Measurements from ENCODE around the gene MDFI.
A peak's percentile ranks its signal among the peaks of the same experiment; 100 is the strongest.

The MDFI gene

GRCh38 chr6:41702089-41702745, 63.9 kb downstream of the MDFI start:
- Histone ChIP-seq H3K27me3 (ENCODE audit: insufficient read depth, insufficient read length) (no peaks in the 10 kb centered on the region), H3K9me3 (ENCODE audit: insufficient read depth, low read length) (no peaks in the 10 kb centered on the region), H3K4me3 (ENCODE audit: insufficient read length, low read depth) (no peak overlapping the region), H3K36me3 (ENCODE audit: insufficient read depth, insufficient read length, low read length) (no peaks in the 10 kb centered on the region), H3K9ac (ENCODE audit: insufficient read length, low read depth) (peak overlapping the region; percentile 1), H3K4me1 (ENCODE audit: insufficient read depth, insufficient read length) (peaks cover 38% of the 10 kb centered on the region)
- DNase-seq (ENCODE audit: low read depth, low spot score), result no peak
- TF ChIP-seq ZNF274 (IDR thresholded peaks at IDR 0.05; ENCODE audit: low read depth, low read length), result no peak
- TF ChIP-seq SUZ12 (IDR thresholded peaks at IDR 0.05; ENCODE audit: extremely low read depth, insufficient read depth, insufficient read length), result no peak
- no peak for TF ChIP-seq YY1 (IDR thresholded peaks at IDR 0.05; ENCODE audit: insufficient read depth, insufficient read length)

DNA sequence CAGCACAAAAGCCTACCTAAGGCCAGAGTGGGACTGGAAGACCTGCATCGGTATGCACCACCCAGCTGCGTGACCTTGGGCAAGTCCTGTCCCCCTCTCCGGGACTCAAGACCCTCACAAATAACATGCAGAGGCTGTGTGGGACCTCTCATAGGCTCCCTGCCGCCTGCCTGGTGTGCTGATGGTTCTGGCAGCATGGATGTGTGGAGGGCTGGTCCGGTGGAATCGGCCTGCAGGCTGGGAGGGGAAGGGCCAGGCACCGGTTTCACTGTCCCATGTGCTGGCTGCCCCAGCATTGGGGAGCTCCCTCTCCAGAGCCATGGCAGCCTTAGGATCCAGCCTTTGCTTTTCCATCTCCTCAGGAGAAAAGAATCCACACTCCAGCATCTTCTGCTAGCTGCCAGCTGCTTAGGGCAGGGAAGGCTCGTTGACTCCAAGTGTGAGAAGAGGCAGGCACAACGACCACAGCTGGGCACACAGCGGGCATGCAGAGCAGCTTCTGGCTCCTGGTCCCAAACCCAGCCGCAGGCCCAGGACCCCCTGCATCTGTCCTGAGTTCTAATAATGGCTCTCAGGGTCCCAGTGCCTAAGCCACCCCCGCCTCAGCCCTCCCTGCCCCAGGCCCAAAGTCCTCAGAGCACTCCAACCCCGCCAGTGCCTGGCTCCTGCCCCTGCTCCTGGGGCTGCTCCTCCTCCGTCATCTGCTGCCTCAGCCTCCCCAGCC, 64.7 kb downstream of the MDFI start:
- no peak for TF ChIP-seq SUZ12 (IDR thresholded peaks at IDR 0.05; ENCODE audit: extremely low read depth, insufficient read depth, insufficient read length)
- no peak for DNase-seq (ENCODE audit: low read depth, low spot score)
- no peaks in the 10 kb centered on the region for H3K27me3 ChIP-seq (ENCODE audit: insufficient read depth, insufficient read length)
- peak overlapping the region; percentile 21 for H3K9ac ChIP-seq (ENCODE audit: insufficient read length, low read depth)
- no peak overlapping the region for H3K4me3 ChIP-seq (ENCODE audit: insufficient read length, low read depth)
- H3K4me1 ChIP-seq (ENCODE audit: insufficient read depth, insufficient read length), result peaks cover 38% of the 10 kb centered on the region
- no peaks in the 10 kb centered on the region for H3K9me3 ChIP-seq (ENCODE audit: insufficient read depth, low read length)
- H3K36me3 ChIP-seq (ENCODE audit: insufficient read depth, insufficient read length, low read length), result no peaks in the 10 kb centered on the region

All from NT2/D1 (cell line).